Panc1 (cell line): ENCODE measurements around the gene DHCR7. TPM values are rescaled to one million over a fixed set of nuclear protein-coding genes. Genes with fewer than 3 reads are reported as not detected.

Experiments
- ATAC-seq: fragments of 200-7000 bp; cut with Tn5 transposase; 2 replicates; pipeline ENCODE4 v1.9.1; 2020; ENCODE audit warnings: mild to moderate bottlenecking, moderate library complexity
- BruUV-seq: library from RNA; stranded (reverse); fragments of 400-500 nt; replicated peaks from 2 replicates; lab custom pipeline; 2021; lab: Mats Ljungman, UMichigan
- CTCF ChIA-PET: fragments of 300-600 bp; sonication (Branson Sonifier 250); formaldehyde crosslinking; loops from one replicate; lab custom pipeline; 2022; ENCODE audit warnings: antibody characterized with exemption; lab: Charles Lee
- POLR2A ChIA-PET: fragments of 300-600 bp; sonication (Branson Sonifier 250); formaldehyde crosslinking; loops from one replicate; lab custom pipeline; 2022; ENCODE audit warnings: antibody characterized with exemption; lab: Charles Lee
- DNase-seq: peaks from one replicate; pipeline ENCODE4 v3.0.0-alpha.2; 2010; ENCODE audit warnings: low read depth, low spot score
- H3K27ac ChIP-seq: 2 replicates; pipeline ENCODE4 v1.5.1; 2011; ENCODE audit warnings: mild to moderate bottlenecking, low read length, inconsistent platforms
- H3K27me3 ChIP-seq: fragments of 200-500 bp; sonication (Bioruptor generic); 2 replicates; pipeline ENCODE4 v1.6.0; 2014; ENCODE audit warnings: low read length, inconsistent platforms; ENCODE audit not compliant: control insufficient read depth, insufficient read depth
- H3K36me3 ChIP-seq: fragments of 200-500 bp; sonication (Bioruptor generic); 2 replicates; pipeline ENCODE4 v1.5.1; 2014; ENCODE audit warnings: inconsistent platforms, mild to moderate bottlenecking, low read length, moderate library complexity; ENCODE audit not compliant: control insufficient read depth, insufficient read depth
- H3K4me1 ChIP-seq: 2 replicates; pipeline ENCODE4 v1.5.1; 2011; ENCODE audit warnings: inconsistent platforms, mild to moderate bottlenecking, low read length, moderate library complexity; ENCODE audit not compliant: control insufficient read depth, insufficient read depth
- H3K4me3 ChIP-seq, 2 experiments: 2 replicates each; pipeline ENCODE4 v1.5.1; 2011 to 2012; ENCODE audit warnings: low read depth in 2 of 2, low read length in 2 of 2, mild to moderate bottlenecking in 2 of 2, inconsistent platforms in 1 of 2, moderate library complexity in 1 of 2
- H3K9me3 ChIP-seq: fragments of 200-500 bp; sonication (Bioruptor generic); 2 replicates; pipeline ENCODE4 v1.5.1; 2014; ENCODE audit warnings: low read depth, mild to moderate bottlenecking, inconsistent platforms, low read length, moderate library complexity; ENCODE audit not compliant: control insufficient read depth, insufficient read depth
- POLR2AphosphoS5 ChIP-seq: IDR thresholded peaks from 2 replicates; pipeline ENCODE4 v1.6.1; 2012; ENCODE audit warnings: mild to moderate bottlenecking, low read depth, low read length, moderate library complexity
- REST ChIP-seq, 2 experiments: IDR thresholded peaks; 2 replicates each; pipeline ENCODE4 v1.6.1; 2011 to 2012; ENCODE audit warnings: low read depth in 2 of 2, control low read depth in 1 of 2, low read length in 1 of 2, mild to moderate bottlenecking in 1 of 2, moderate library complexity in 1 of 2; ENCODE audit not compliant: insufficient read depth in 1 of 2
- SIN3A ChIP-seq: IDR thresholded peaks from 2 replicates; pipeline ENCODE4 v1.6.1; 2012; ENCODE audit warnings: low read depth, mild to moderate bottlenecking, low read length, moderate library complexity, borderline replicate concordance; ENCODE audit not compliant: insufficient read depth
- TCF7L2 ChIP-seq: IDR thresholded peaks from 2 replicates; pipeline ENCODE4 v1.6.1; 2011; ENCODE audit warnings: mild to moderate bottlenecking, low read depth, low read length, inconsistent platforms
- in situ Hi-C: cut with HindIII; loops from 2 replicates; pipeline ENCODE4 v1.10.0; 2016; ENCODE audit warnings: low sequenced_read_pairs, low pct_unique_long_range_greater_than_20kb
- intact Hi-C: fragments of 100-400 bp; cut with micrococcal nuclease; formaldehyde crosslinking; loops from one replicate; pipeline ENCODE4 v1.10.0; 2022; ENCODE audit not compliant: unreplicated experiment
- total RNA-seq: library from RNA; stranded (reverse); gene quantifications from one replicate; pipeline ENCODE4 v1.2.1, GENCODE V29; 2021; ENCODE audit not compliant: unreplicated experiment
- TF ChIP-seq, protein P1 (sequence below): fragments of 450-650 bp; IDR thresholded peaks from 2 replicates; pipeline ENCODE4 v1.5.1; 2017; ENCODE audit warnings: mild to moderate bottlenecking

Gene DHCR7
- total RNA-seq, 1 experiment from 2014 or later = 356 TPM

GRCh38 chr11:71430166-71430565, 18.0 kb downstream of the DHCR7 start:
- intact Hi-C loops (no loop called here), in situ Hi-C loops (no loop called here)
- BruUV-seq = no TSS peak
- no peak for TF ChIP-seq TCF7L2
- TF ChIP-seq REST (IDR thresholded peaks at IDR 0.05; ENCODE audit: insufficient read depth in 1 of 2, low read depth in 2 of 2, low read length in 1 of 2) = no peak
- no peak for TF ChIP-seq SIN3A
- no peak for TF ChIP-seq POLR2AphosphoS5
- TF ChIP-seq, protein P1, sequence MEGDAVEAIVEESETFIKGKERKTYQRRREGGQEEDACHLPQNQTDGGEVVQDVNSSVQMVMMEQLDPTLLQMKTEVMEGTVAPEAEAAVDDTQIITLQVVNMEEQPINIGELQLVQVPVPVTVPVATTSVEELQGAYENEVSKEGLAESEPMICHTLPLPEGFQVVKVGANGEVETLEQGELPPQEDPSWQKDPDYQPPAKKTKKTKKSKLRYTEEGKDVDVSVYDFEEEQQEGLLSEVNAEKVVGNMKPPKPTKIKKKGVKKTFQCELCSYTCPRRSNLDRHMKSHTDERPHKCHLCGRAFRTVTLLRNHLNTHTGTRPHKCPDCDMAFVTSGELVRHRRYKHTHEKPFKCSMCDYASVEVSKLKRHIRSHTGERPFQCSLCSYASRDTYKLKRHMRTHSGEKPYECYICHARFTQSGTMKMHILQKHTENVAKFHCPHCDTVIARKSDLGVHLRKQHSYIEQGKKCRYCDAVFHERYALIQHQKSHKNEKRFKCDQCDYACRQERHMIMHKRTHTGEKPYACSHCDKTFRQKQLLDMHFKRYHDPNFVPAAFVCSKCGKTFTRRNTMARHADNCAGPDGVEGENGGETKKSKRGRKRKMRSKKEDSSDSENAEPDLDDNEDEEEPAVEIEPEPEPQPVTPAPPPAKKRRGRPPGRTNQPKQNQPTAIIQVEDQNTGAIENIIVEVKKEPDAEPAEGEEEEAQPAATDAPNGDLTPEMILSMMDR = no peak
- no peak overlapping the region for H3K27ac ChIP-seq
- no peaks in the 10 kb centered on the region for H3K9me3 ChIP-seq
- 0 out of 2 replicates have a peak, but pooled peaks cover 2% of the 10 kb centered on the region for H3K27me3 ChIP-seq
- DNase-seq (no peak), ATAC-seq (no peak)
- POLR2A ChIA-PET = interaction anchor here (0.7 kb wide), 1 partner anchor 313 kb away, joined by 3 read pairs; no protein-coding TSS in a partner anchor
- no peak overlapping the region for H3K4me3 ChIP-seq
- CTCF ChIA-PET = no interaction called here
- H3K4me1 ChIP-seq = 0 out of 2 replicates have a peak, but pooled peaks cover 4% of the 10 kb centered on the region
- H3K36me3 ChIP-seq = no peaks in the 10 kb centered on the region

DNA sequence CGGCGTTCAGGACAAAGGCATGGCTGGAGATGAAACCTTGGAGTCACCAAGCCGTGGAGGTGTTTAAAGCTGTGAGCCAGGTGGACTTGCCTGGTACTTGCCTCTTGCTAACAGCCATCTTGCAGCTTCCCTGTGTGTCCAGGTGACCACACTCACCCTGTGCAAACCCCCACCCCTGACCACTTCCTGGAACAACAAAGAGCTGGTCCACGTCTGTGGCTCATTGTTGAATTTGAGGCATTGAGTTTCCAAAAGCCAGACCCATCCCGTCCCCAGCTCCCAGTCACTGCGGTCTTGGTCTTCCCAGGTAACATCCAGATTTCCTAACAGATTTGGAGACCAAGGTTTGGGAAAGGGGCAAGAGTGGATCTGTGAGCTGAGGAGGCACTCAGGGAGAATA, 18.5 kb downstream of the DHCR7 start:
- BruUV-seq = no TSS peak
- no peaks in the 10 kb centered on the region for H3K36me3 ChIP-seq
- H3K9me3 ChIP-seq = no peaks in the 10 kb centered on the region
- no peak overlapping the region for H3K27ac ChIP-seq
- in situ Hi-C loops (no loop called here), intact Hi-C loops (no loop called here)
- POLR2A ChIA-PET = interaction anchor here (0.7 kb wide), 1 partner anchor 312 kb away, joined by 3 read pairs; no protein-coding TSS in a partner anchor
- CTCF ChIA-PET = no interaction called here
- no peak overlapping the region for H3K4me3 ChIP-seq
- H3K4me1 ChIP-seq = 0 out of 2 replicates have a peak, but pooled peaks cover 4% of the 10 kb centered on the region
- ATAC-seq (no peak), DNase-seq (no peak)
- TF ChIP-seq, protein P1 = no peak
- no peak for TF ChIP-seq SIN3A
- no peak for TF ChIP-seq POLR2AphosphoS5
- 0 out of 2 replicates have a peak, but pooled peaks cover 2% of the 10 kb centered on the region for H3K27me3 ChIP-seq
